MCF 10A (cell line): Measurements from ENCODE around the gene NLRP11. TPM values are rescaled to one million over a fixed set of nuclear protein-coding genes. Genes with fewer than 3 reads are reported as not detected.

Experiments used
- BruUV-seq: library from RNA; stranded (reverse); fragments of 400-500 nt; replicated peaks from 2 replicates; lab custom pipeline; 2021; lab: Mats Ljungman, UMichigan
- CTCF ChIA-PET: fragments of 300-600 bp; sonication (Branson Sonifier 250); formaldehyde crosslinking; extraction: SDS; loops from one replicate; lab custom pipeline; 2021; ENCODE audit warnings: antibody characterized with exemption, inconsistent platforms; lab: Yijun Ruan, JAX
- POLR2A ChIA-PET: fragments of 300-600, 350-650 bp; sonication (Branson Sonifier 250); formaldehyde crosslinking; extraction: SDS; loops from one replicate; lab custom pipeline; 2020; ENCODE audit warnings: antibody characterized with exemption, inconsistent platforms; lab: Yijun Ruan, JAX
- DNase-seq: peaks from one replicate; pipeline ENCODE4 v3.0.0-alpha.2; 2018; ENCODE audit not compliant: unreplicated experiment
- H3K27ac Mint-ChIP-seq: one replicate; pipeline ENCODE4 v1.8.0; 2022; ENCODE audit warnings: mild to moderate bottlenecking, low read depth, mixed read lengths; ENCODE audit not compliant: unreplicated experiment
- H3K27me3 Mint-ChIP-seq: one replicate; pipeline ENCODE4 v1.8.0; 2022; ENCODE audit warnings: mixed read lengths; ENCODE audit not compliant: insufficient read depth, unreplicated experiment
- H3K36me3 Mint-ChIP-seq: one replicate; pipeline ENCODE4 v1.8.0; 2022; ENCODE audit warnings: mild to moderate bottlenecking, moderate library complexity, mixed read lengths; ENCODE audit not compliant: insufficient read depth, unreplicated experiment
- H3K4me1 Mint-ChIP-seq: one replicate; pipeline ENCODE4 v1.8.0; 2022; ENCODE audit warnings: mixed read lengths; ENCODE audit not compliant: insufficient read depth, unreplicated experiment
- H3K4me3 Mint-ChIP-seq: one replicate; pipeline ENCODE4 v1.8.0; 2022; ENCODE audit warnings: mild to moderate bottlenecking, moderate library complexity, mixed read lengths; ENCODE audit not compliant: unreplicated experiment
- H3K9me3 Mint-ChIP-seq: one replicate; pipeline ENCODE4 v1.8.0; 2022; ENCODE audit warnings: mixed read lengths; ENCODE audit not compliant: unreplicated experiment
- CTCF ChIP-seq: fragments of 200-600 bp; IDR thresholded peaks from one replicate; pipeline ENCODE4 v1.8.0; 2022; ENCODE audit warnings: antibody characterized with exemption, mild to moderate bottlenecking; ENCODE audit not compliant: unreplicated experiment
- intact Hi-C: fragments of 100-400 bp; cut with micrococcal nuclease; formaldehyde crosslinking; loops from 2 replicates; pipeline ENCODE4 v1.14.1; 2022
- total RNA-seq: library from RNA; stranded (reverse); gene quantifications from 2 replicates; pipeline ENCODE4 v1.2.3, GENCODE V29; 2022

The NLRP11 gene
- total RNA-seq, 1 experiment from 2014 or later, result not detected

GRCh38 chr19:55866521-55866920 is 34.7 kb upstream of the NLRP11 start:
- peaks cover 32% of the 10 kb centered on the region for H3K9me3 Mint-ChIP-seq
- DNase-seq, result no peak
- no peak overlapping the region for H3K4me3 Mint-ChIP-seq
- no peak overlapping the region for H3K27ac Mint-ChIP-seq
- H3K4me1 Mint-ChIP-seq, result no peaks in the 10 kb centered on the region
- no TSS peak for BruUV-seq
- no peak for TF ChIP-seq CTCF
- intact Hi-C loops, result no loop called here
- ChIA-PET POLR2A (no interaction called here), CTCF (no interaction called here)
- no peaks in the 10 kb centered on the region for H3K27me3 Mint-ChIP-seq
- H3K36me3 Mint-ChIP-seq, result no peaks in the 10 kb centered on the region

GRCh38 chr19:55858969-55859368 is 27.2 kb upstream of the NLRP11 start:
- BruUV-seq, result no TSS peak
- DNase-seq, result no peak
- H3K36me3 Mint-ChIP-seq, result no peaks in the 10 kb centered on the region
- H3K4me3 Mint-ChIP-seq, result no peak overlapping the region
- ChIA-PET CTCF (no interaction called here), POLR2A (no interaction called here)
- no peak for TF ChIP-seq CTCF
- H3K9me3 Mint-ChIP-seq, result peaks cover 30% of the 10 kb centered on the region
- intact Hi-C loops, result no loop called here
- no peak overlapping the region for H3K27ac Mint-ChIP-seq
- no peaks in the 10 kb centered on the region for H3K27me3 Mint-ChIP-seq
- H3K4me1 Mint-ChIP-seq, result no peaks in the 10 kb centered on the region

GRCh38 chr19:55858401-55858800 is 26.6 kb upstream of the NLRP11 start:
- peaks cover 34% of the 10 kb centered on the region for H3K9me3 Mint-ChIP-seq

GRCh38 chr19:55857974-55858373 is 26.2 kb upstream of the NLRP11 start:
- Mint-ChIP-seq H3K27me3 (no peaks in the 10 kb centered on the region), H3K27ac (no peak overlapping the region), H3K36me3 (no peaks in the 10 kb centered on the region), H3K4me3 (no peak overlapping the region), H3K4me1 (no peaks in the 10 kb centered on the region), H3K9me3 (peaks cover 31% of the 10 kb centered on the region)
- BruUV-seq, result no TSS peak
- ChIA-PET CTCF (no interaction called here), POLR2A (no interaction called here)
- intact Hi-C loops, result no loop called here
- TF ChIP-seq CTCF, result no peak
- no peak for DNase-seq

More at GRCh38 chr19:55858401-55858800, 26.6 kb upstream of the NLRP11 start:
- TF ChIP-seq CTCF, result no peak
- POLR2A ChIA-PET, result no interaction called here
- Mint-ChIP-seq H3K27ac (no peak overlapping the region), H3K27me3 (no peaks in the 10 kb centered on the region), H3K36me3 (no peaks in the 10 kb centered on the region), H3K4me3 (no peak overlapping the region), H3K4me1 (no peaks in the 10 kb centered on the region)
- intact Hi-C loops, result no loop called here
- no TSS peak for BruUV-seq
- CTCF ChIA-PET, result no interaction called here
- no peak for DNase-seq
